ENCODE measurements around the gene CLSTN2. TPM values are rescaled to one million over a fixed set of nuclear protein-coding genes. Genes with fewer than 3 reads are reported as not detected.

The CLSTN2 gene
- total RNA-seq, 2 experiments from 2014 or later, result not detected

DNA sequence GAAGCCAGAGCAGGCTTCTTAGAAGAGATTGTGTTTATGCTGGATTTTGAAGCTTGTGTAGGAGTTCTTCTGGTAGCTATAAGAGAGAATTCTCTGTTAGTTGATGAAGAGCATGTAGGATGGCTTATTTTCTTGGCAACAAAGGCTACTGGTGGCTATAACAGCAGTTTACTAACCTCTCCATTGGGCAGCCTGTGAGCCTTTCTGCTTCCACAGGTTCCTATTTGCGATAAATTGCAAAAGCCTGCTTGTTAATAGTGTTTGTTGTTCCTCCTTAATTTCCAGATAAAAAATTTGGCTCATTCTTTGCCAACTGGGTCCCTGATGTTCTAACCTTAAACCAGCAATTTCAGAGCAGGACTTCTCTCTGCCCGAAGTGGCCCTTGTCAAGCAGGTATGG, 452.3 kb downstream of the CLSTN2 start:
- ATAC-seq (no peak), DNase-seq (no peak)
- no peaks in the 10 kb centered on the region for H3K36me3 Mint-ChIP-seq (ENCODE audit: low read depth)
- CTCF ChIA-PET, result no interaction called here
- H3K27me3 Mint-ChIP-seq (ENCODE audit: low read depth), result no peaks in the 10 kb centered on the region
- no peaks in the 10 kb centered on the region for H3K4me1 Mint-ChIP-seq (ENCODE audit: low read depth)
- H3K4me3 Mint-ChIP-seq, result no peak overlapping the region
- POLR2A ChIA-PET, result no interaction called here
- no peaks in the 10 kb centered on the region for H3K9me3 Mint-ChIP-seq (ENCODE audit: insufficient read depth)
- H3K27ac Mint-ChIP-seq, result no peak overlapping the region

- ChIA-PET POLR2A (no interaction called here), CTCF (no interaction called here)
- H3K27me3 Mint-ChIP-seq (ENCODE audit: low read depth), result no peaks in the 10 kb centered on the region
- no peak for ATAC-seq
- no peak overlapping the region for H3K4me3 Mint-ChIP-seq
- no peak overlapping the region for H3K27ac Mint-ChIP-seq
- no peaks in the 10 kb centered on the region for H3K4me1 Mint-ChIP-seq (ENCODE audit: low read depth)
- H3K36me3 Mint-ChIP-seq (ENCODE audit: low read depth), result no peaks in the 10 kb centered on the region
- no peaks in the 10 kb centered on the region for H3K9me3 Mint-ChIP-seq (ENCODE audit: insufficient read depth)
- no peak for DNase-seq
Measured at GRCh38 chr3:140388202-140388922, 453.4 kb downstream of the CLSTN2 start.

DNA sequence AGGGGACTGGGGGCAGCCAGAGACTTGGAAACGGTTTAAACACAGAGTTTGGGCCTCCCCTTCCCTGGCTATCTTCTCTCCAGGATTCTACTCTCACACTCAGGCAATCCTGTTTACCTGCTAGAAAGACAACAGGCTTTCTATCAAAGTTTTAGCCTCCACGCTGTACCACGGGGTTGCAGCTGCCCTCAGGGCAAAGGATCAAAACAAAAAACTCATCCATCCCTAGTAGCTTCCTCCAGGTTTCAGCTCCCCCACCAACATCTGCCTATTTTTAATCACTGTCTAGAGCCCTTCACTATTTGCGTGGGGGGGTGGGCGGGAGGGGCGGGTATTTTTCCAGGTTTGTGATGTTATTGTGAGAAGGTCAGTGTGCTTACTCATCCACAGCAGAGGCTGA, 456.1 kb downstream of the CLSTN2 start:
- H3K27me3 Mint-ChIP-seq (ENCODE audit: low read depth), result no peaks in the 10 kb centered on the region
- DNase-seq (no peak), ATAC-seq (no peak)
- H3K27ac Mint-ChIP-seq, result no peak overlapping the region
- POLR2A ChIA-PET, result no interaction called here
- no peaks in the 10 kb centered on the region for H3K9me3 Mint-ChIP-seq (ENCODE audit: insufficient read depth)
- no peaks in the 10 kb centered on the region for H3K36me3 Mint-ChIP-seq (ENCODE audit: low read depth)
- no peaks in the 10 kb centered on the region for H3K4me1 Mint-ChIP-seq (ENCODE audit: low read depth)
- CTCF ChIA-PET, result no interaction called here
- no peak overlapping the region for H3K4me3 Mint-ChIP-seq

GRCh38 chr3:140394488-140395133, 459.6 kb downstream of the CLSTN2 start:
- Mint-ChIP-seq H3K4me3 (no peak overlapping the region), H3K9me3 (ENCODE audit: insufficient read depth) (no peaks in the 10 kb centered on the region), H3K36me3 (ENCODE audit: low read depth) (no peaks in the 10 kb centered on the region), H3K27me3 (ENCODE audit: low read depth) (no peaks in the 10 kb centered on the region), H3K4me1 (ENCODE audit: low read depth) (no peaks in the 10 kb centered on the region), H3K27ac (no peak overlapping the region)
- ChIA-PET POLR2A (no interaction called here), CTCF (no interaction called here)
- ATAC-seq (no peak), DNase-seq (no peak)

- no peak for DNase-seq
- Mint-ChIP-seq H3K27ac (no peak overlapping the region), H3K36me3 (ENCODE audit: low read depth) (no peaks in the 10 kb centered on the region), H3K4me1 (ENCODE audit: low read depth) (no peaks in the 10 kb centered on the region), H3K9me3 (ENCODE audit: insufficient read depth) (no peaks in the 10 kb centered on the region), H3K4me3 (no peak overlapping the region), H3K27me3 (ENCODE audit: low read depth) (no peaks in the 10 kb centered on the region)
- POLR2A ChIA-PET, result no interaction called here
- ATAC-seq, result no peak
- CTCF ChIA-PET, result no interaction called here
Measured at GRCh38 chr3:140395134-140396075, 460.4 kb downstream of the CLSTN2 start.

GRCh38 chr3:140396110-140396509, 461.1 kb downstream of the CLSTN2 start:
- Mint-ChIP-seq H3K9me3 (ENCODE audit: insufficient read depth) (no peaks in the 10 kb centered on the region), H3K4me1 (ENCODE audit: low read depth) (no peaks in the 10 kb centered on the region), H3K27ac (no peak overlapping the region), H3K4me3 (no peak overlapping the region), H3K36me3 (ENCODE audit: low read depth) (no peaks in the 10 kb centered on the region), H3K27me3 (ENCODE audit: low read depth) (no peaks in the 10 kb centered on the region)
- DNase-seq (no peak), ATAC-seq (no peak)
- CTCF ChIA-PET, result no interaction called here
- POLR2A ChIA-PET, result no interaction called here

- no peaks in the 10 kb centered on the region for H3K27me3 Mint-ChIP-seq (ENCODE audit: low read depth)
- no peak overlapping the region for H3K4me3 Mint-ChIP-seq
- ChIA-PET CTCF (no interaction called here), POLR2A (no interaction called here)
- DNase-seq (no peak), ATAC-seq (no peak)
- H3K27ac Mint-ChIP-seq, result no peak overlapping the region
- no peaks in the 10 kb centered on the region for H3K9me3 Mint-ChIP-seq (ENCODE audit: insufficient read depth)
- no peaks in the 10 kb centered on the region for H3K4me1 Mint-ChIP-seq (ENCODE audit: low read depth)
- no peaks in the 10 kb centered on the region for H3K36me3 Mint-ChIP-seq (ENCODE audit: low read depth)
Measured at GRCh38 chr3:140397847-140398246, 462.9 kb downstream of the CLSTN2 start.

GRCh38 chr3:140398387-140398786, 463.4 kb downstream of the CLSTN2 start:
- no peaks in the 10 kb centered on the region for H3K36me3 Mint-ChIP-seq (ENCODE audit: low read depth)
- ChIA-PET POLR2A (no interaction called here), CTCF (no interaction called here)
- no peaks in the 10 kb centered on the region for H3K27me3 Mint-ChIP-seq (ENCODE audit: low read depth)
- H3K27ac Mint-ChIP-seq, result no peak overlapping the region
- H3K9me3 Mint-ChIP-seq (ENCODE audit: insufficient read depth), result no peaks in the 10 kb centered on the region
- H3K4me3 Mint-ChIP-seq, result no peak overlapping the region
- DNase-seq, result no peak
- no peaks in the 10 kb centered on the region for H3K4me1 Mint-ChIP-seq (ENCODE audit: low read depth)
- ATAC-seq, result no peak

DNA sequence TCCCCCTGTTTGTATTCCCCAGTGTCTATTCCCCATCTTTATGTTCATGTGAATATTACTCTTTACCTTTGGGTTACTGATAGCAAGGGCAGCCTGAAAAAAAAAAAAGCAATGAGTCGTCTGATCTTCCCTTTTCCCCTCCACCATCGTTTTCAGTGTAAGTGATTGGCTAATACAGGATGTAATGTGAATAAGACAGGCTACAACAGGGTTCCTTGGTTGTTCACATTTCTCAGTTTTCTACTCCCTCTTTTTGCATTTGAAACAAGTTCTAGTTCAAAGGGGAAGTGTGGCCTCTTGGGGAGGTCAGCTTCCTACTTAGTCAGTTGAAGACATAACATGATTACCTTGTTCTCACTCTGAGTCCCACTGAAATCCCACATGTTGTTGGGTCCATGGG, 464.9 kb downstream of the CLSTN2 start:
- no peaks in the 10 kb centered on the region for H3K27me3 Mint-ChIP-seq (ENCODE audit: low read depth)
- no peak for ATAC-seq
- ChIA-PET POLR2A (no interaction called here), CTCF (no interaction called here)
- H3K27ac Mint-ChIP-seq, result no peak overlapping the region
- no peaks in the 10 kb centered on the region for H3K9me3 Mint-ChIP-seq (ENCODE audit: insufficient read depth)
- H3K4me3 Mint-ChIP-seq, result no peak overlapping the region
- H3K4me1 Mint-ChIP-seq (ENCODE audit: low read depth), result no peaks in the 10 kb centered on the region
- no peak for DNase-seq
- H3K36me3 Mint-ChIP-seq (ENCODE audit: low read depth), result no peaks in the 10 kb centered on the region

- ChIA-PET CTCF (no interaction called here), POLR2A (no interaction called here)
- Mint-ChIP-seq H3K27ac (no peak overlapping the region), H3K27me3 (ENCODE audit: low read depth) (no peaks in the 10 kb centered on the region), H3K9me3 (ENCODE audit: insufficient read depth) (no peaks in the 10 kb centered on the region), H3K36me3 (ENCODE audit: low read depth) (no peaks in the 10 kb centered on the region), H3K4me3 (no peak overlapping the region), H3K4me1 (ENCODE audit: low read depth) (no peaks in the 10 kb centered on the region)
- DNase-seq (no peak), ATAC-seq (no peak)
Measured at GRCh38 chr3:140403079-140403478, 468.1 kb downstream of the CLSTN2 start.

DNA sequence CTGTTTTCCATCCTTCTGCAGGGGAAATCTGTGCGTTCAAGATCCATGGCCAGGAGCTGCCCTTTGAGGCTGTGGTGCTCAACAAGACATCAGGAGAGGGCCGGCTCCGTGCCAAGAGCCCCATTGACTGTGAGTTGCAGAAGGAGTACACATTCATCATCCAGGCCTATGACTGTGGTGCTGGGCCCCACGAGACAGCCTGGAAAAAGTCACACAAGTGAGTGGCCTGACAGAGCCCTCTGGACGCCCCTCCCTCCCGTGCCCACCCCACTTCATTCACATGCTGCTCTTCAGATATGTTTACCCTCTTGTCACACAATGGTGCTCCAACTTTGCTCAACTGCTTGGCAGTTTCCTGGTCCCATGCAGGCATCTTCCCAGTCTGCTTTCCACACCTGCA, 468.6 kb downstream of the CLSTN2 start:
- Mint-ChIP-seq H3K9me3 (ENCODE audit: insufficient read depth) (no peaks in the 10 kb centered on the region), H3K27me3 (ENCODE audit: low read depth) (no peaks in the 10 kb centered on the region), H3K27ac (no peak overlapping the region), H3K4me3 (no peak overlapping the region), H3K4me1 (ENCODE audit: low read depth) (no peaks in the 10 kb centered on the region), H3K36me3 (ENCODE audit: low read depth) (no peaks in the 10 kb centered on the region)
- no peak for DNase-seq
- no peak for ATAC-seq
- ChIA-PET CTCF (no interaction called here), POLR2A (no interaction called here)

GRCh38 chr3:140406655-140407054, 471.7 kb downstream of the CLSTN2 start:
- CTCF ChIA-PET, result no interaction called here
- DNase-seq, result no peak
- Mint-ChIP-seq H3K27me3 (ENCODE audit: low read depth) (no peaks in the 10 kb centered on the region), H3K9me3 (ENCODE audit: insufficient read depth) (no peaks in the 10 kb centered on the region), H3K4me1 (ENCODE audit: low read depth) (no peaks in the 10 kb centered on the region), H3K27ac (no peak overlapping the region), H3K36me3 (ENCODE audit: low read depth) (no peaks in the 10 kb centered on the region), H3K4me3 (no peak overlapping the region)
- ATAC-seq, result no peak
- POLR2A ChIA-PET, result no interaction called here

All from activated CD8-positive, alpha-beta T cell treated with anti-CD3 and anti-CD28 coated beads, Interleukin-2, amount 10 ng/mL, durations not matched to agents 7 days and 5 days (primary cell).